Measurements from ENCODE around the gene RGS7. TPM values are rescaled to one million over a fixed set of nuclear protein-coding genes. Genes with fewer than 3 reads are reported as not detected.

Gene RGS7
- total and polyA plus RNA-seq, 10 of the 15 experiments (the other 5 are each of a cell fraction or from before 2014, with no cell fraction given) = not detected

- Histone ChIP-seq H3K79me2 (ENCODE audit: control insufficient read depth, insufficient read depth, low read length) (no peaks in the 10 kb centered on the region), H3K36me3 (ENCODE audit: control insufficient read depth in 2 of 2, insufficient read depth in 2 of 2, low read length in 1 of 2) (no peaks in the 10 kb centered on the region), H3K9me3 (replicated peaks; ENCODE audit: control insufficient read depth, insufficient read depth, low read length) (no peaks in the 10 kb centered on the region), H3K4me2 (ENCODE audit: control insufficient read depth, insufficient read depth) (no peak overlapping the region), H3K9ac (ENCODE audit: control insufficient read depth, insufficient read depth, low read length) (no peak overlapping the region), H3K27ac (ENCODE audit: control insufficient read depth, insufficient read depth) (no peak overlapping the region), H4K20me1 (ENCODE audit: control insufficient read depth, insufficient read depth) (no peaks in the 10 kb centered on the region), H3K4me1 (ENCODE audit: control insufficient read depth, insufficient read depth, low read length) (no peaks in the 10 kb centered on the region), H3K4me3 (no peak overlapping the region), H2AFZ (ENCODE audit: control insufficient read depth, low read depth, low read length) (no peak overlapping the region), H3K27me3 (replicated peaks in 1 of 2; ENCODE audit: control insufficient read depth in 2 of 2, insufficient read depth in 2 of 2, low read length in 1 of 2) (peaks cover 0 to 4% of the 10 kb centered on the region in 2 experiments; a peak in 1 of 4 replicates)
- FAIRE-seq (no peak), DNase-seq (ENCODE audit: low read depth, low spot score) (no peak), ATAC-seq (no peak)
- ChIA-PET SMC1A (ENCODE audit: uncharacterized antibody, unreplicated experiment) (no interaction called here), POLR2A (no interaction called here), RAD21 (ENCODE audit: unreplicated experiment) (no interaction called here), CTCF (interaction anchor here (0.8 kb wide), 1 partner anchor 630 kb away, joined by 3 read pairs; no protein-coding TSS in a partner anchor)
- in situ Hi-C loops (cut with MboI) = no loop called here
- TF ChIP-seq ZNF207 (IDR thresholded peaks at IDR 0.05; ENCODE audit: borderline replicate concordance) (no peak), USF2 (IDR thresholded peaks at IDR 0.05; ENCODE audit: borderline replicate concordance, low read depth, low read length) (no peak), RB1 (IDR thresholded peaks at IDR 0.05; ENCODE audit: borderline replicate concordance) (no peak), RELA (IDR thresholded peaks at IDR 0.05; ENCODE audit: borderline replicate concordance, partially characterized antibody) (no peak), SP1 (IDR thresholded peaks at IDR 0.05; ENCODE audit: low read depth, low read length) (no peak), POLR2AphosphoS5 (IDR thresholded peaks at IDR 0.05; ENCODE audit: low read length) (no peak), RCOR1 (conservative IDR thresholded peaks at IDR 0.05; ENCODE audit: low read depth, low read length) (no peak), ZBTB11 (CRISPR knock-in tag; IDR thresholded peaks at IDR 0.05) (no peak), NR2F1 (conservative IDR thresholded peaks at IDR 0.05) (no peak)
- 41% methylated on average over 4 of the region's 4 CpGs for WGBS (ENCODE audit: insufficient coverage, insufficient replicate concordance, low lambda C conversion rate, missing lambda C conversion rate)
- intact Hi-C loops (cut with micrococcal nuclease; ENCODE audit: unreplicated experiment) = no loop called here
- no TSS peak for BruUV-seq (replicated peaks)
These were observed 5.3 kb upstream of the RGS7 start for GRCh38 chr1:241362350-241362749.

All from GM12878 (cell line).